SU-DHL-6 (cell line): Measurements from ENCODE around the gene SPSB2.
"Not testable (repeated sequence)": the region's sequence is repeated elsewhere in the genome, so short reads cannot be mapped to it uniquely, and the experiment has no call there.

Experiments
- H2AFZ ChIP-seq: fragments of 200-600 bp; sonication (generic); 2 replicates; pipeline ENCODE4 v1.6.1; 2014; ENCODE audit warnings: low read depth, mild to moderate bottlenecking, moderate library complexity, mixed read lengths, antibody characterized with exemption, low read length; ENCODE audit not compliant: severe bottlenecking
- H3F3A ChIP-seq: fragments of 200-600 bp; shearing (Covaris generic); 2 replicates; pipeline ENCODE4 v1.6.0; 2016; ENCODE audit warnings: antibody characterized with exemption, mild to moderate bottlenecking; ENCODE audit not compliant: insufficient read depth
- H3K27ac ChIP-seq: fragments of 200-600 bp; sonication (generic); 2 replicates; pipeline ENCODE4 v1.5.1; 2016; ENCODE audit warnings: low read depth, mild to moderate bottlenecking, low read length, moderate library complexity, mixed read lengths
- H3K27me3 ChIP-seq: fragments of 200-600 bp; sonication (generic), shearing (Covaris generic); 2 replicates; pipeline ENCODE4 v1.6.0; 2014; ENCODE audit warnings: mild to moderate bottlenecking, low read length
- H3K36me3 ChIP-seq: fragments of 200-600 bp; sonication (generic); 2 replicates; pipeline ENCODE4 v1.6.1; 2014; ENCODE audit warnings: mild to moderate bottlenecking, low read length, mixed read lengths
- H3K4me2 ChIP-seq: fragments of 300-600, 200-600 bp; shearing (Covaris generic), sonication (generic); 2 replicates; pipeline ENCODE4 v1.6.0; 2014; ENCODE audit warnings: low read length, low read depth, mild to moderate bottlenecking; ENCODE audit not compliant: poor library complexity, severe bottlenecking
- H3K4me3 ChIP-seq: fragments of 200-600 bp; sonication (generic); 2 replicates; pipeline ENCODE4 v1.5.1; 2014; ENCODE audit warnings: antibody characterized with exemption, low read length, mild to moderate bottlenecking, mixed read lengths; ENCODE audit not compliant: insufficient read depth, poor library complexity, severe bottlenecking
- H3K79me2 ChIP-seq: fragments of 200-600 bp; sonication (generic); 2 replicates; pipeline ENCODE4 v1.6.1; 2014; ENCODE audit warnings: mild to moderate bottlenecking, low read length, moderate library complexity; ENCODE audit not compliant: insufficient read depth
- H3K9ac ChIP-seq: fragments of 200-600 bp; sonication (generic); 2 replicates; pipeline ENCODE4 v1.7.0; 2014; ENCODE audit warnings: mild to moderate bottlenecking, low read length
- H3K9me2 ChIP-seq: fragments of 200-600 bp; sonication (generic); replicated peaks from 2 replicates; pipeline ENCODE4 v1.6.1; 2014; ENCODE audit warnings: low read length; ENCODE audit not compliant: insufficient read depth
- H3K9me3 ChIP-seq: fragments of 200-600 bp; sonication (generic); 2 replicates; pipeline ENCODE4 v1.6.1; 2014; ENCODE audit warnings: low read length, mixed read lengths; ENCODE audit not compliant: insufficient read depth
- H4K20me1 ChIP-seq: fragments of 200-600 bp; sonication (generic); 2 replicates; pipeline ENCODE4 v1.6.1; 2014; ENCODE audit warnings: low read depth, mild to moderate bottlenecking, antibody characterized with exemption, low read length, moderate library complexity, mixed read lengths
- CTCF ChIP-seq: fragments of 200-600 bp; sonication (generic); IDR thresholded peaks from one replicate; pipeline ENCODE4 v1.5.1; 2017; ENCODE audit warnings: antibody characterized with exemption, mild to moderate bottlenecking, low read length, moderate library complexity; ENCODE audit not compliant: insufficient read depth, poor library complexity, severe bottlenecking
- EZH2phosphoT487 ChIP-seq: fragments of 200-600 bp; sonication (generic), shearing (Covaris generic); conservative IDR thresholded peaks from 2 replicates; pipeline ENCODE4 v1.6.1; 2018; ENCODE audit warnings: mild to moderate bottlenecking, antibody characterized with exemption, low read length, moderate library complexity, mixed read lengths

SPSB2 gene

GRCh38 chr12:6866163-6866919, 6.8 kb downstream of the SPSB2 start:
- peak overlapping the region; percentile 47; the same call in 1 of the 2 replicates for H3K27ac ChIP-seq
- H3K4me3 ChIP-seq = no peak overlapping the region
- peaks cover 29% of the 10 kb centered on the region for H3F3A ChIP-seq
- peak overlapping the region; percentile 87 for H3K4me2 ChIP-seq
- no peak for TF ChIP-seq CTCF
- TF ChIP-seq EZH2phosphoT487 = no peak
- no peaks in the 10 kb centered on the region for H3K9me3 ChIP-seq
- no peaks in the 10 kb centered on the region for H3K9me2 ChIP-seq
- H2AFZ ChIP-seq = no peak overlapping the region
- H4K20me1 ChIP-seq = no peaks in the 10 kb centered on the region; the same call in 1 of the 2 replicates
- peaks cover 19% of the 10 kb centered on the region for H3K79me2 ChIP-seq
- H3K9ac ChIP-seq = peak overlapping the region; percentile 98
- peaks cover 3% of the 10 kb centered on the region; the same call in 1 of the 2 replicates for H3K36me3 ChIP-seq
- H3K27me3 ChIP-seq = no peaks in the 10 kb centered on the region

DNA sequence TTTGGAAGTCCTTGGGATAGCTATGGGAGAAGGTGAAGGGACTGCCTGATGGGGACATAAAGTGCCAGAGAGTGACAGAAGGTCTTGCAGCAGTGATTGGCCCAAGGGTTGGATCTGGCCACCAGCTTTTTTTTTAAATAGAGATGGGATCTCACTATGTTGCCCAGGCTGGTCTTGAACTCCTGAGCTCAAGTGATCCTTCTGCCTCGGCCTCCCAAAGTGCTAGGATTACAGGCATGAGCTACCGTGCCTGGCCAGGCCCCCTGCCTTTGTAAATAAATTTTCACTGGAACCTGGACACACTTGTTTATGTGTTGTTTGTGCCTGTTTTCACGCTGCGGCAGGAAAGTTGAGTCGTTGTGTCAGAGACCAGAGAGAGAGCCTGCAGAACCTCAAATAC, 7.8 kb downstream of the SPSB2 start:
- H3K36me3 ChIP-seq, H3K9ac ChIP-seq, H3K4me2 ChIP-seq, H3K4me3 ChIP-seq, H3K9me3 ChIP-seq, H4K20me1 ChIP-seq, H3K27me3 ChIP-seq, H3K9me2 ChIP-seq, H2AFZ ChIP-seq, H3K27ac ChIP-seq: not testable (repeated sequence)
- H3K79me2 ChIP-seq = peaks cover 19% of the 10 kb centered on the region
- peaks cover 18% of the 10 kb centered on the region for H3F3A ChIP-seq

- Histone ChIP-seq H3K27ac (no peak overlapping the region), H3K36me3 (no peaks in the 10 kb centered on the region; the same call in 1 of the 2 replicates)
These were observed 9.3 kb downstream of the SPSB2 start for GRCh38 chr12:6863586-6864321.

More at GRCh38 chr12:6863586-6864321, 9.3 kb downstream of the SPSB2 start:
- Histone ChIP-seq H3K9me2 (no peaks in the 10 kb centered on the region), H3K9me3 (no peaks in the 10 kb centered on the region), H3K4me2 (no peak overlapping the region), H3K79me2 (peaks cover 14% of the 10 kb centered on the region), H2AFZ (no peak overlapping the region), H3K4me3 (no peak overlapping the region), H4K20me1 (no peaks in the 10 kb centered on the region; the same call in 1 of the 2 replicates), H3K27me3 (no peaks in the 10 kb centered on the region), H3K9ac (no peak overlapping the region), H3F3A (peaks cover 6% of the 10 kb centered on the region; the same call in 1 of the 2 replicates)
- TF ChIP-seq CTCF (no peak), EZH2phosphoT487 (no peak)
